H1 (cell line): ENCODE results near the gene PLEKHO1. TPM values are rescaled to one million over a fixed set of nuclear protein-coding genes. Genes with fewer than 3 reads are reported as not detected.

Experiments
- CTCF ChIA-PET: fragments of 300-600 bp; sonication (Branson Sonifier 250); formaldehyde crosslinking; loops from one replicate; lab custom pipeline; 2021; ENCODE audit not compliant: partially characterized antibody; lab: Charles Lee
- POLR2A ChIA-PET: fragments of 300-600 bp; sonication (Branson Sonifier 250); formaldehyde crosslinking; loops from one replicate; lab custom pipeline; 2021; ENCODE audit warnings: inconsistent platforms; ENCODE audit not compliant: partially characterized antibody; lab: Charles Lee
- DNase-seq, 2 experiments: peaks; one replicate each; pipeline versions ENCODE4 v3.0.0 to v3.0.0-alpha.2; 2010 to 2022; ENCODE audit warnings: low spot score in 2 of 2, low read depth in 1 of 2, mixed read lengths in 1 of 2
- FAIRE-seq: peaks from 2 replicates; lab custom pipeline; 2011; peaks lifted over from hg19 to GRCh38; lab: Jason Lieb, UNC
- H2AFZ ChIP-seq: 2 replicates; pipeline ENCODE4 v1.8.1; 2012; ENCODE audit warnings: low read length, inconsistent platforms
- H2AK5ac ChIP-seq: 2 replicates; pipeline ENCODE4 v1.6.1; 2013; ENCODE audit warnings: low read depth, low read length
- H2BK120ac ChIP-seq: replicated peaks from 2 replicates; pipeline ENCODE3; 2013; ENCODE audit warnings: low read depth, low read length, inconsistent platforms
- H2BK12ac ChIP-seq: 2 replicates; pipeline ENCODE4 v1.6.1; 2013; ENCODE audit warnings: low read depth, low read length
- H2BK15ac ChIP-seq: 2 replicates; pipeline ENCODE4 v1.6.1; 2013; ENCODE audit warnings: low read length
- H2BK20ac ChIP-seq: 2 replicates; pipeline ENCODE4 v1.6.1; 2013; ENCODE audit warnings: low read length
- H2BK5ac ChIP-seq: 2 replicates; pipeline ENCODE4 v1.6.1; 2013; ENCODE audit warnings: low read depth, low read length
- H3K14ac ChIP-seq: 2 replicates; pipeline ENCODE4 v1.6.1; 2013; ENCODE audit warnings: inconsistent platforms; ENCODE audit not compliant: insufficient read length
- H3K18ac ChIP-seq: 2 replicates; pipeline ENCODE4 v1.6.1; 2013; ENCODE audit warnings: low read length; ENCODE audit errors: extremely low read depth
- H3K23ac ChIP-seq: 2 replicates; pipeline ENCODE4 v1.6.1; 2013; ENCODE audit warnings: inconsistent platforms; ENCODE audit not compliant: insufficient read length
- H3K23me2 ChIP-seq: 2 replicates; pipeline ENCODE4 v1.6.1; 2013; ENCODE audit warnings: low read depth, low read length
- H3K27ac ChIP-seq: 2 replicates; pipeline ENCODE4 v1.6.1; 2011; ENCODE audit warnings: low read depth, low read length, inconsistent platforms
- H3K27me3 ChIP-seq, 4 experiments: replicated peaks in 1 of 4; 1 replicate in 1 of 4; 2 replicates in 3 of 4; pipeline versions ENCODE4 v1.6.1 to v1.8.1; 2011 to 2013; ENCODE audit warnings: low read length in 3 of 4, mild to moderate bottlenecking in 3 of 4, inconsistent platforms in 2 of 4, mixed read lengths in 2 of 4, moderate library complexity in 1 of 4; ENCODE audit not compliant: control insufficient read depth in 3 of 4, insufficient read depth in 3 of 4; ENCODE audit errors: extremely low read depth in 1 of 4
- H3K36me3 ChIP-seq, 4 experiments: 2 replicates each; pipeline versions ENCODE4 v1.6.1 to v1.8.1; 2011 to 2013; ENCODE audit warnings: mild to moderate bottlenecking in 4 of 4, low read length in 3 of 4, moderate library complexity in 2 of 4, control low read depth in 1 of 4, inconsistent platforms in 1 of 4; ENCODE audit not compliant: insufficient read depth in 4 of 4, control insufficient read depth in 2 of 4
- H3K4ac ChIP-seq: replicated peaks from 2 replicates; pipeline ENCODE3; 2013; ENCODE audit warnings: low read length, low read depth, mixed read lengths, inconsistent platforms; ENCODE audit not compliant: insufficient read length
- H3K4me1 ChIP-seq, 4 experiments: replicated peaks in 1 of 4; 1 replicate in 1 of 4; 2 replicates in 3 of 4; pipeline versions ENCODE4 v1.6.1 to v1.8.1; 2011 to 2013; ENCODE audit warnings: low read length in 3 of 4, inconsistent platforms in 2 of 4, mixed read lengths in 1 of 4; ENCODE audit not compliant: insufficient read depth in 4 of 4, control insufficient read depth in 3 of 4
- H3K4me2 ChIP-seq, 2 experiments: 2 replicates each; pipeline versions ENCODE4 v1.6.1 to v1.8.1; 2011 to 2013; ENCODE audit warnings: low read depth in 2 of 2, low read length in 2 of 2, control low read depth in 1 of 2, inconsistent platforms in 1 of 2, mild to moderate bottlenecking in 1 of 2; ENCODE audit not compliant: insufficient read depth in 1 of 2
- H3K4me3 ChIP-seq, 4 experiments: fragments of 200-600, 300-600 bp in 1 of 4; sonication (generic), shearing (Covaris generic), sonication (Bioruptor Twin) in 1 of 4; 2 replicates each; pipeline versions ENCODE4 v1.5.1 to v1.8.1; 2011 to 2016; ENCODE audit warnings: low read length in 4 of 4, low read depth in 3 of 4, control low read depth in 2 of 4, inconsistent platforms in 2 of 4, mild to moderate bottlenecking in 2 of 4, mixed read lengths in 1 of 4, moderate library complexity in 1 of 4; ENCODE audit not compliant: insufficient read depth in 2 of 4; ENCODE audit errors: extremely low read depth in 1 of 4
- H3K56ac ChIP-seq: replicated peaks from 2 replicates; pipeline ENCODE3; 2013; ENCODE audit warnings: low read depth, mild to moderate bottlenecking, mixed read lengths, low read length, inconsistent platforms; ENCODE audit not compliant: insufficient read length
- H3K79me1 ChIP-seq: 2 replicates; pipeline ENCODE4 v1.6.1; 2013; ENCODE audit warnings: low read depth, low read length, control low read depth
- H3K79me2 ChIP-seq, 2 experiments: 2 replicates each; pipeline versions ENCODE4 v1.6.1 to v1.8.1; 2012 to 2013; ENCODE audit warnings: low read length in 2 of 2, mild to moderate bottlenecking in 2 of 2, inconsistent platforms in 1 of 2; ENCODE audit not compliant: insufficient read depth in 2 of 2, control insufficient read depth in 1 of 2
- H3K9ac ChIP-seq, 4 experiments: replicated peaks in 1 of 4; 1 replicate in 1 of 4; 2 replicates in 3 of 4; pipeline versions ENCODE4 v1.6.1 to v1.8.1; 2011 to 2013; ENCODE audit warnings: low read depth in 3 of 4, low read length in 3 of 4, control low read depth in 2 of 4, mild to moderate bottlenecking in 2 of 4, moderate library complexity in 2 of 4, inconsistent platforms in 1 of 4; ENCODE audit errors: extremely low read depth in 1 of 4
- H3K9me3 ChIP-seq, 2 experiments: 2 replicates each; pipeline versions ENCODE4 v1.6.1 to v1.8.1; 2012 to 2013; ENCODE audit warnings: mild to moderate bottlenecking in 2 of 2, moderate library complexity in 2 of 2, control low read depth in 1 of 2, inconsistent platforms in 1 of 2, low read depth in 1 of 2, low read length in 1 of 2, mixed read lengths in 1 of 2; ENCODE audit not compliant: insufficient read depth in 2 of 2
- H4K20me1 ChIP-seq, 2 experiments: replicated peaks in 1 of 2; 2 replicates each; pipeline versions ENCODE3 to v1.8.1; 2011 to 2013; ENCODE audit warnings: inconsistent platforms in 2 of 2, low read length in 2 of 2, mild to moderate bottlenecking in 1 of 2; ENCODE audit not compliant: insufficient read depth in 2 of 2, control insufficient read depth in 1 of 2
- H4K5ac ChIP-seq: 2 replicates; pipeline ENCODE4 v1.6.1; 2013; ENCODE audit warnings: low read length, low read depth, mixed read lengths, inconsistent platforms; ENCODE audit not compliant: insufficient read length
- H4K8ac ChIP-seq: 2 replicates; pipeline ENCODE4 v1.8.0; 2013; ENCODE audit warnings: mild to moderate bottlenecking, moderate library complexity, low read length, inconsistent platforms; ENCODE audit not compliant: insufficient read depth; ENCODE audit errors: extremely low read depth
- H4K91ac ChIP-seq: replicated peaks from 2 replicates; pipeline ENCODE3; 2013; ENCODE audit warnings: low read length, mixed read lengths, inconsistent platforms; ENCODE audit not compliant: insufficient read length
- CBX8 ChIP-seq: fragments of 300-800, 300-1000 bp; sonication (generic); IDR thresholded peaks from 2 replicates; pipeline ENCODE4 v1.7.1; 2016; ENCODE audit warnings: low read depth, low read length, borderline replicate concordance
- EGR1 ChIP-seq: IDR thresholded peaks from 2 replicates; pipeline ENCODE4 v1.6.1; 2011; ENCODE audit warnings: low read depth, low read length, borderline replicate concordance
- GABPA ChIP-seq: IDR thresholded peaks from 2 replicates; pipeline ENCODE4 v1.6.1; 2011; ENCODE audit warnings: mild to moderate bottlenecking, low read length, moderate library complexity, borderline replicate concordance; ENCODE audit not compliant: insufficient read depth
- GTF2F1 ChIP-seq: IDR thresholded peaks from 2 replicates; pipeline ENCODE4 v1.6.1; 2012; ENCODE audit warnings: low read depth, low read length, improper control_type of control experiment, borderline replicate concordance
- HDAC6 ChIP-seq: IDR thresholded peaks from one replicate; pipeline ENCODE4 v1.7.1; 2012; ENCODE audit warnings: low read depth, mild to moderate bottlenecking, inconsistent platforms, low read length, moderate library complexity
- SRF ChIP-seq: IDR thresholded peaks from 2 replicates; pipeline ENCODE4 v1.6.1; 2011; ENCODE audit warnings: mild to moderate bottlenecking, low read depth, low read length, moderate library complexity
- WGBS, 2 experiments: shearing (Covaris generic) in 1 of 2; methylation state at CpG; one replicate each; pipeline versions ENCODE4 v1.1.6 to v1.1.7; 2013 to 2015; ENCODE audit warnings: low lambda C conversion rate in 2 of 2, mixed read lengths in 2 of 2, inconsistent platforms in 1 of 2, low coverage in 1 of 2, missing lambda C conversion rate in 1 of 2; ENCODE audit not compliant: insufficient replicate concordance in 2 of 2, insufficient coverage in 1 of 2, insufficient read length in 1 of 2; ENCODE audit errors: extremely low coverage in 1 of 2, missing lambda C conversion rate in 1 of 2; 5-methylcytosine and 5-hydroxymethylcytosine counted together
- polyA plus RNA-seq, 7 experiments: library from polyadenylated mRNA; depleted of rRNA in 3 of 7; stranded (reverse) in 5 of 7; unstranded in 2 of 7; fragments of >200 nt in 5 of 7; fragments of 200-250 nt in 2 of 7; gene quantifications; 1 replicate in 5 of 7; 2 replicates in 1 of 7; 4 replicates in 1 of 7; pipeline versions ENCODE4 v1.2.1 to v1.2.3, GENCODE V29; 2011 to 2013; ENCODE audit warnings: missing spikeins in 2 of 7, mixed read lengths in 2 of 7
- total RNA-seq: library from RNA; stranded (reverse); fragmentation: NEBNext Ultra II Directional; extraction: Animal tissue kit (Norgen Biotek cat#: 25700); gene quantifications from 2 replicates; pipeline ENCODE4 v1.2.1, GENCODE V29; 2021
- TF ChIP-seq, protein P1 (sequence below): IDR thresholded peaks from 2 replicates; pipeline ENCODE4 v1.6.1; 2012; ENCODE audit warnings: inconsistent platforms

The PLEKHO1 gene
- total and polyA plus RNA-seq, 2 of the 8 experiments (the other 6 are each of a cell fraction or from before 2014, with no cell fraction given) = 23.2 to 37.0 TPM

DNA sequence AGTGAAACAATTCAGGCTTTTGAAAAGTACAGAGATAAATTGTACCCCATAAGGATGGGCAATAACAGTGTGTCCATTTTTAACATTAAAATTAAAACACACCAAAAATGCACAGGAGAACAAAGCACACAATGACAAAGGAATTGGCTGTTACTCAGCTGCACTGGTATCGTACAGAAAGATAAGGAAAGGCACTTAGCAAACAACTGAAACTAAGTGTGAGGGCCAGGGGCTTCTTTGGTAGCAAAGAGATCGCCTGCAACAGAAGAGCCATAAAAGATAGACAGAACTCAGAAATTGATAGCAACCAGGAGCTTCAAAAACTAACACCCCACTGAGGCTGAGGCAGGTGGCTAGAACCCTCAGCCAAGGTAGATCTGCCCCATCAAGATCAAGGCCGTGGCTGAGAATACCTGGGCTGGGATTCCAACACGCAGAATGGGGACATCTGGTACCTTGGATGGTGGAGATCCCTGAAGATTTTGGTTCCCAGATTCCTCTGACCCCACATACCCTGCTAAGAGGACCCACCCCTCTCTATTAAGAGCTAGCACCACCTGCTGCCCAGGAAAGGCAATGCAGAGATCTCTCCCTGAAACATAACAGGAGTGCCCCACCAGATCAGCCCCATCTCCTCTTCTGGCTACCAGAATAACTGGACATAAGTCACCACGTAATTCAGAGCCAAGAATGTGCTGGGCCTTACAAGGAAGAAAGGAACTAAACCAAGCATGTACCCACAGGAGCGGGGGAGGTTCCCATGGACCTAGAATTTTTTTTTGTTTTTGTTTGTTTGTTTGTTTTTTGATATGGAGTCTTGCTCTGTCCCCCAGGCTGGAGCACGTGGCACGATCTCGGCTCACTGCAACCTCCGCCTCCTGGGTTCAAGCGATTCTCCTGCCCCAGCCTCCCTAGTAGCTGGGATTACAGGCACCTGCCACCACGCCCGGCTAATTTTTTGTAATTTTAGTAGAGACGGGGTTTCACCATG is 16.2 kb downstream of the PLEKHO1 start:
- no peak overlapping the region for H2BK120ac ChIP-seq
- H2BK20ac ChIP-seq = 0 out of 2 replicates have a peak overlapping the region, but pooled peaks have one; percentile 69
- H4K91ac ChIP-seq = no peak overlapping the region
- no peaks in the 10 kb centered on the region for H3K27me3 ChIP-seq
- no peak overlapping the region for H4K5ac ChIP-seq
- H3K36me3 ChIP-seq = no peaks in the 10 kb centered on the region
- no peak overlapping the region for H3K18ac ChIP-seq
- H2AFZ ChIP-seq = no peak overlapping the region
- POLR2A ChIA-PET = interaction anchor here (0.5 to 7.3 kb wide), 11 partner anchors 9 to 407 kb away, joined by 3 to 87 read pairs (median 4); partner anchors contain the start of gene PLEKHO1
- no peak overlapping the region for H3K4ac ChIP-seq
- peak overlapping the region; percentile 38; the same call in 1 of the 2 replicates for H2BK5ac ChIP-seq
- H3K9me3 ChIP-seq = no peaks in the 10 kb centered on the region
- CTCF ChIA-PET = interaction anchor here (0.6 to 5.0 kb wide), 23 partner anchors 9 to 236 kb away, joined by 3 to 27 read pairs (median 5); partner anchors contain the start of gene PLEKHO1
- no peak overlapping the region for H3K27ac ChIP-seq
- H2BK12ac ChIP-seq = peak overlapping the region; percentile 77
- 78% methylated on average over 12 of the region's 14 CpGs; no CpG with 5 or more reads in 1 of the 2 experiments for WGBS, 2 experiments
- H3K23ac ChIP-seq = no peak overlapping the region
- H4K20me1 ChIP-seq = no peaks in the 10 kb centered on the region
- peak overlapping the region; percentile 93; the same call in 1 of the 2 replicates for H2BK15ac ChIP-seq
- H3K4me3 ChIP-seq = no peak overlapping the region
- DNase-seq = peak in 1 of 2 experiments; percentile 84
- H4K8ac ChIP-seq = no peak overlapping the region
- peaks cover 12 to 30% (median 20%) of the 10 kb centered on the region in 4 experiments for H3K4me1 ChIP-seq
- no peak overlapping the region for H2AK5ac ChIP-seq
- no peak overlapping the region for H3K4me2 ChIP-seq
- no peak overlapping the region for H3K9ac ChIP-seq
- peaks cover 11% of the 10 kb centered on the region; the same call in 1 of the 2 replicates for H3K23me2 ChIP-seq
- H3K79me2 ChIP-seq = no peaks in the 10 kb centered on the region
- no peaks in the 10 kb centered on the region for H3K79me1 ChIP-seq
- peak; percentile 68 for FAIRE-seq
- no peak overlapping the region for H3K56ac ChIP-seq
- no peak overlapping the region for H3K14ac ChIP-seq
- TF ChIP-seq, protein P1, sequence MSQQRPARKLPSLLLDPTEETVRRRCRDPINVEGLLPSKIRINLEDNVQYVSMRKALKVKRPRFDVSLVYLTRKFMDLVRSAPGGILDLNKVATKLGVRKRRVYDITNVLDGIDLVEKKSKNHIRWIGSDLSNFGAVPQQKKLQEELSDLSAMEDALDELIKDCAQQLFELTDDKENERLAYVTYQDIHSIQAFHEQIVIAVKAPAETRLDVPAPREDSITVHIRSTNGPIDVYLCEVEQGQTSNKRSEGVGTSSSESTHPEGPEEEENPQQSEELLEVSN = no peak
- no peak for TF ChIP-seq SRF
- TF ChIP-seq CBX8 = no peak
- no peak for TF ChIP-seq HDAC6
- no peak for TF ChIP-seq GABPA
- no peak for TF ChIP-seq GTF2F1
- no peak for TF ChIP-seq EGR1
